ENCODE results near the gene BLOC1S4.
A peak's percentile ranks its signal among the peaks of the same experiment; 100 is the strongest.
"Not testable (repeated sequence)": the region's sequence is repeated elsewhere in the genome, so short reads cannot be mapped to it uniquely, and the experiment has no call there.

The BLOC1S4 gene

DNA sequence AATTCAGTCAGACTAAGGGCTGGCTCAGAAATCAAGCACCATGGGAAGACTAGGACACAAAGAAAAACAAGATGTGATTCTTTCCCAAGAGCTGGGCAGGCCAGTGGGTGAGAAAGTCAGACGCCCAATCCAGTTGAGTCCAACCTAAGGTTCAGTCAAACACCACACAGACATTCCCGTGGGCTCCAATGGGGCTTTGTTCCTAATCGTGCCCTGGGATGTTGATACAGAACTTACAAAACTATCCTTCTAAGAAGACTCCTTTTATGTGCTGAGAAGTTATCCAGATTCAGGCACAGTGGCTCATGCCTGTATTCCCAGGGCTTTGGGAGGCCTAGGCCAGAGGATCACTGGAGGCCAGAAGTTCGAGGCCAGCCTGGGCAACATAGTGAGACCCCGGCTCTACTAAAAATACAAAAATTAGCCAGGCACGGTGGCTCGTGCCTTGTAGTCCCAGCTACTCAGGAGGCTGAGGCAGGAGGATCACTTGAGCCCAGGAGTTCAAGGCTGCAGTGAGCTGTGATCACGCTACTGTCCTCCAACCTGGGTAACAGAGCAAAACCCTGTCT is 3.7 kb downstream of the BLOC1S4 start:
- DNase-seq, result no peak

DNA sequence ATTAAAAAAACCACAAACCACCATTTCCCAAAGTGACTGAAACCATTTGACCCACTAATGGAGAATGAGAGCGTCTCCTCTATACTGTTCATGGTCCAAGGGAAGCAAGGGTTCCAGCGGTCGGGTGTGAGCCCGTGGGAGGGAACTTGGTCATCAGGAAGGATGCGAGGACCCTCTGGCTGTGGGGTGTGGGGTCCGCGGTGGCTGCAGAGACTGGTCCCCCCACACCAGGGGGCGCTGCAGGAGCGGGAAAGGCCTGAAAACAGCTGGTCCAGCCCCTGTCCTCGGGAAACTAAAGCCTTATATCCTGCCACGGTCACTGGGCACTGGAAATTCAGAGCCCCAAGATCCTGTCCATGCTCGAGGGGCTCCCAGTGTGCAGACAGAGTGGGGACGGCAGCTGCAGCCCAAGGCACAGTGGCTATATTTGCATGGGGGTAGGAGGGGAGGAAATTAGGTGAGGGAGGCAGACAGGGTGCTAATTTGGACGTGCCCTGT is 4.3 kb downstream of the BLOC1S4 start:
- peak; percentile 88 for DNase-seq

DNA sequence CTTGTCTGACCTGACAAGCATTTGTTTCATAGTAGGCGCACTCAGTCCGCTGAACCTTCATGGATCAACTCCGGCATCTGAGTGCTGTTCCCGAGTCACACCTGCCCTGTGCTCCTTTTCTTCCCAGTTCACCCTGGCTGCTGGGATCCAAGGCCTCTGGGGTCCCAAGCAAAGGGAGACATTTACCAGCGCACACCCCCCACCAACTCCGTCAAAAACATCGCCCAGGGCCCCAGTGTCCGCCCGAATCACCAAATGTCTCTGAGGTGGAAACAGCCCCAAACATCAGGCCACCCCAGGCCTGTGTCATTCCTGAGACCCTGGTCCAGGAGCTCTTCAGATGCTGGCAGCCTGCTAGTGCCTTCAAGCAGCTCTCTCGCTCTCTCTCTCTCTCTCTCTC is 5.1 kb downstream of the BLOC1S4 start:
- DNase-seq, result no peak

DNA sequence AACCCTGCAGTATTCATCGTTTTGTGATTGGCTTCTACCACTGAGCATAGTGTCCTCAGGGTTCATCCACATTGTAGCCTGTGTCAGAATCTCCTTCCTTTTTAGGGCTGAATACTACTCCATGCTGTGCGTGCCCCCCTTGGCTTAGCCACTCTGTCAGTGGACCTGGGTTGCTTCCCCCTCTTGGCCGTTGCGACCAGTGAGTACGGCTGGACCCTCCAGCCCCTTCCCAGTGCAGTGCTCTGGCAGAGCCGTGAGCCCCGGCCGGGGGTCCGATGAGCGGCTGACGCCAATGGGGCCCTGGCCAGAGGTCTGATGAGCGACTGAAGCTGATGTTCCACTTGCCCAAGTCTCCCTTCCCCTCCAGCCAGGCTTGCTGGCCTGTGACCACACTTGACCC is 6.9 kb downstream of the BLOC1S4 start:
- no peak for DNase-seq

DNA sequence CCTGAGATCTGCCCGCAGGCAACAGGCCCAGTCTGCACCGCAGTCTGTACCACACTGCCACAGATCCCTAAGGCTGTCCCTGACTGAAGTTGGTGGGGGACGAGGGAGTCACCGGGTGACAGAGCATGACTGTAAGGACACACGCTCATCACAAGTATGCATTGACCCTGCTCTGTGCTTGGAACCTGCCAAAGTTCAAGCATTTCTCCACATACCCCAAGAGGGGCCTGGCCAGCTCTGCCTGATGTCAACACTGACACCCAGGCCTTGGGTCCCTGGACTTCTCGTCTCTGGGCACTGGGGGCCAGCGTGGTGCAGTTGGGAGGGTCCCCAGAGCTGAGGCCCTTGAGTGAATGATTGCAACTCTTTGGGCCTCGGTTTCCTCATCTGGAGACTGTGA is 7.9 kb downstream of the BLOC1S4 start:
- DNase-seq, result no peak

DNA sequence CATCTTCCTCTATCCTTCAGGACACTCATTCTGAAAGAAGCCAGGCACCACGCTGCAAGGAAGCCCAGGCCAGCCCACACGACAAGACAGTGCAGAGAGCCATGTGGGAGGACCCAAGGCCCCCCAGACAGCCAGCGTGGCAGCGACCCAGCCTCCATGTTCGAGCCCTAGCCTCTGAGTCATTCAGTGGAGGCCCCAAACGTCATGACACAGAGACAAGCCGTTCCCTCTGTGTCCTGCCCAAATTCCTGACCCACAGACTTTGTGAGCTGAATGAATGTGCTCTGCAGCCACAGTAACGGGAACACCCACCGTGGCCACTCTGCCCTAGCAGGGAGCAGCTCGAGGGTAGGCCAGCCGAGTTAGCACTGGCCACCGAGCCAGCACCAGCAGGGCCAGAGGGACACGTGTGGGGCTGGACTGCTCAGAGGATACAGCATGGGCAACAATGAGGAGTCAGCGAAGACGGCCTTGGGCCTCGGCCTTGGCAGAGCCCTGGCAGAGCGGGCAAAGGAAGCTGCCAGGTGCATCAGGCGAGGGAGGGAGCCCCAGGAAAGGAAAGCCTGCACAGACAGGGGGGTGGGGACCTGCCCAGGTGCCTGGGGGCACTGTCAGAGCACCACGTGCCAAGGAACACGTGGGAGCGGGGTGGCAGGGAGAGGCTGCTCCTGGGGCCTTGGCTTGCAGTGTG is 8.6 kb downstream of the BLOC1S4 start:
- DNase-seq, result no peak

DNA sequence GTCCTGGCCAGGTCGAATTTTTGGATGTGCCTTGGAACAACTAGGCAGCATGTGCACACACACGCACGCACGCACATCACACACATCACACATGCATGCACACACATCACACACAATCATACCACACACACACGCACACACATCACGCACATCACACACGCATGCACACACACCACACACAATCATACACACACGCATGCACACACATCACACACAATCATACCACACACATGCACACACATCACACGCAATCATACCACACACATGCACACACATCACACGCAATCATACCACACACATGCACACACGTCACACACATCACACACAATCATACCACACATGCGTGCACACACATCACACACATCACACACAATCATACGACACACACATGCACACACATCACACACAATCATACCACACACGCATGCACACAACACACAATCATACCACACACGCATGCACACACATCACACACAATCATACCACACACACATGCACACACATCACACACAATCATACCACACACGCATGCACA is 9.5 kb downstream of the BLOC1S4 start:
- not testable (repeated sequence) for DNase-seq

DNA sequence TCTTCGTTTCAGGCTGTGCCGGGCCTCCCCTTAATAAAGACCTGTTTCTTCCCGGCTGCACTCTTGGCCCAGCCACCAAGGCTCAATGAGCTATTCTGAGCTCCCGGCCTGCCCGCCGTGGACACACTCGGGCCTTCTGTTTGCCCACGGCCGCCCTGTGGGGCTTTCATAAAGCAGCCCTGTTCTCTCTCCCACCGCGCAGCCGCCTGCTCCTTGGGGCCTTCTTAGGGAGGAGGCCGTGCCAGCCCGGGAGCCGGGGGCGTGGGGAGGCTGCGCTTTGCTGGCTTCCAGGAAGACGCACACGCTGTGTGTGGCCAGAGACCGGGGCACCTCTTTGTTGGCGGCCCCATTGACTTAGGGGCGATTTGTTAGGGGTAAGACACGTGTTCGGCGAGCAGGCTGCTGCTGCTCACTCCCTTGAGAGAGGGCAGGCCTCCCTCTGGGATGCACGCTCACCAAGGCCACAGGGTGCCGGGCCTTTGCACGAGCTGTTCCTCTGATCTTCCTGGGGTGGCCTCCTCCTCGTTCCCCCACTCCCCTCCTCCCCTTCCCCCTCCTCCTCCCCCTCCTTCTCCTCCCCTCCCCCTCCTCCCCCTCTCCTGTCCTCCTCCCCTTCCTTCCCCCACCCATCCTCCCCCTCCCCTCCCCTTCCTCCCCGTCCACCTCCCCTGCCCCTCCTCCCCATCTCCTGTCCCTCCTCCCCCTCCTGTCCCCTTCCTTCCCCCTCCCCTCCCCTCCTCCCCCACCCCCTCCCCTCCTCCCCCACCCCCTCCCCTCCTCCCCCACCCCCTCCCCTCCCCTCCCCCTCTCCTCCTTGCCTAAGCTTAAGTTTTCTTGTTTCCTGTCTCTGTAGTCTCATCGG is 11.3 kb downstream of the BLOC1S4 start:
- DNase-seq, result peak; percentile 32

DNA sequence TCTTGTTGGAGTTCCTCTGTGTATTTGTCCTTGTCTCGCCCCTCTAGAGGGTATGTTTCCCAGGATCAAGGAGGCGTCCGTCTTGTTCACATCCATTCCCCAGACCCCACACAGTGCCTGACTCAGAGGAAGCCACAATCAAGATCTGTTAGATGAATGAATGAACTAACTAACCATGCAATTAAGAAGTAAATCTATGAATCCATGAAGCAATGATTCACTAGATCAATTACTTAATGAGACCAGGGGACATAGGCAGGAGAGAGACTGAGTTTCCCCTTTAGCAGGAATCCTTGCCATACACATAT is 11.9 kb downstream of the BLOC1S4 start:
- DNase-seq, result no peak

DNA sequence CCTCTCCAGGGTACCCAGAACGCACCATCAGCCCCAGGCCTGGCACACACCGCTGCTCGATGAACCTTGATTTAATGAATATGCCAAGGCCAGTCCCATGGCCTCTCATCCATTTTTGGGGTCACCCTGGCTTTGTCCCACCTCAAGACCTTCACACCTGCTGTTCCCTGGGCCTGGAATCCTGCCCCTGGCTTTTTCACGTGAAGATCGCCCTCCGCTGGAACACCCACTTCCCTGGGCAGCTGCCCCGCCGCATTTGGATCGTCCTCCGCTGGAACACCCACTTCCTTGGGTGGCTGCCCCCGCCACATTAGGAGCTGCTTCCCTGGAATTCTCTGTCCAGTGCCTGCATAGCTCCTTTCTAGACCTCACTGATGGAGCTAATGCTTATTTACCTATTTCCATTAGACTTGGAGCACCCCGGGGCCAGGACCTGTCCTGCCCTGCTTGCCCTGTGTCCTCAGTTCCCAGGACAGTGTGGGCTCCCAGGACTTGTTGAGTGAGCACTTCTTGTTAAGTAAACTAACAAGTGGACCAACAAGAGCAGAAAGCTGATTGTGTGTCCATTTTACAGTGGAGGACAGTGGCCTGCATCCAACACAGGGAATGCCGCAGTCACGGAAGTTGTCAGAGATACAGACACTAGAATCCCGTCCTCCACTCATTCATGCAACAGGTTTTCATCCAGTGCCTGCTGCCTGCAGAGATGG is 12.5 kb downstream of the BLOC1S4 start:
- no peak for DNase-seq

DNA sequence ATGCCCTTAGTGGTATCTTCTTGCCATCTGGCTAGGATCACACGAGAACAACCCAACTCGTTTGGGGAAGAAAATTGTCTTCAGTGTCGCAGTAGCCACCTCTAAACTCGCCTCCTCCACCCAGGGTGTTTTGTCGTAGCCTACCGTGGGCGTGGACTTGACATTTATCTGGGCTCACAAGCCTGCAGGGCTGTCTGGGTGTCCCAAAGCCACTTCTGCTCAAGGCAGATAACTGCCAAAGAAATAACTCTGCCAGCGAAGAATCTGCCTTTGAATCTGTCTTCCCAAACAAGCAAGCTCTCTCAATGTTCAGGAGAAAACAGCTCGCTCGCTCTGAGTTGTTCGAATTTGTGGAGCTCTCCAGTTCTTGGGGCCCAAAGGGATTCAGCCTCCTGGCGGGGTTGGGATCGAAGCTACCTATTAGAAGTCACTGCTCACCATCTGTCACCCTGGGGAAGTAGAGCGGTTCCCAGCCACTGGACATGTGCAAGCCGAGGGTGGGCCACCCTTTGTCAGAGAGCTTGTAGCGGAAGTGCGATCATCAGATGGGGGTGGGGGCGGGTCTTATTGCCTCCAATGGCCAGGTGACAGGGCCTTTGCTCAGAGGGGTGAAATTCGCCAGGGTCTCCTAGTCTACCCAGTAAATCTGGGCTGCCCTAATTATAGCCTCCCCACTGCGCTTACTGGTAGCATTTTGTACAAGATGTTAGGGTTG is 14.8 kb downstream of the BLOC1S4 start:
- DNase-seq, result peak; percentile 97

DNA sequence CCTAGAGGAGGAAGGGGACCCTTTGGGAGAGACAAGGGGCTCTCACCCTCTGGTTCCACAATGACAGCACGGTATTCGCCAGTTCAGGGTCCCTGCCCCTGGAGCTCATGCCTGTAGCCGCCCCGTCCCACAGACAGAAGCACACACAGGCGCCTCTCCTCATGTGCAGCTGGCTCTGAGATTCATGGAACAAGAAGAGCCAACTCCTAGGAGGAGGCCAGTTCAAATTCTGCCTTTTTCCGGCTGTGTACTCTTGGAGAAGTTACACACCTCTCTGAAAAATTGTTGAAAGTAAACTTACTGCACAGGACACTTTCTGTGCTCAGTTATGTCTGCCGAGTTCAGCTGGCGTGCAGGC is 15.3 kb downstream of the BLOC1S4 start:
- DNase-seq, result no peak

DNA sequence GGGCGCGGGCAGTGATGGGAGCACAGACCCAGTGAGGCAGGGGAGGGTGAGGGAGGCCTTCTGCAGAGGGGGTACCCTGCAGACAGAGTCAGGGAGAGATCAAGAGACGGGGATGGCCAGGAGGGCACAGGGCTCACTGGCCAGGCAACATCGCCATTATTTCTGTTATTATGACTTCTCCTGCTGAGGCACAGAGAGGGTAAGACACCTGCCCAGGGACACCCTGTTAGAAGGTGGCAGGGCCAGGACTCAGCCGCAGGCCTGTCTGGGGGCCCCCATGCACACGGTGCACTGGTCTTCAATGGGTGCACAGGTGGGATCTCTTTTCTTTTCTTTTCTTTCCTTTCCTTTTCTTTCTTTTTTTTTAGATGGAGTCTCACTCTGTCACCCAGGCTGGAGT is 15.8 kb downstream of the BLOC1S4 start:
- no peak for DNase-seq

DNA sequence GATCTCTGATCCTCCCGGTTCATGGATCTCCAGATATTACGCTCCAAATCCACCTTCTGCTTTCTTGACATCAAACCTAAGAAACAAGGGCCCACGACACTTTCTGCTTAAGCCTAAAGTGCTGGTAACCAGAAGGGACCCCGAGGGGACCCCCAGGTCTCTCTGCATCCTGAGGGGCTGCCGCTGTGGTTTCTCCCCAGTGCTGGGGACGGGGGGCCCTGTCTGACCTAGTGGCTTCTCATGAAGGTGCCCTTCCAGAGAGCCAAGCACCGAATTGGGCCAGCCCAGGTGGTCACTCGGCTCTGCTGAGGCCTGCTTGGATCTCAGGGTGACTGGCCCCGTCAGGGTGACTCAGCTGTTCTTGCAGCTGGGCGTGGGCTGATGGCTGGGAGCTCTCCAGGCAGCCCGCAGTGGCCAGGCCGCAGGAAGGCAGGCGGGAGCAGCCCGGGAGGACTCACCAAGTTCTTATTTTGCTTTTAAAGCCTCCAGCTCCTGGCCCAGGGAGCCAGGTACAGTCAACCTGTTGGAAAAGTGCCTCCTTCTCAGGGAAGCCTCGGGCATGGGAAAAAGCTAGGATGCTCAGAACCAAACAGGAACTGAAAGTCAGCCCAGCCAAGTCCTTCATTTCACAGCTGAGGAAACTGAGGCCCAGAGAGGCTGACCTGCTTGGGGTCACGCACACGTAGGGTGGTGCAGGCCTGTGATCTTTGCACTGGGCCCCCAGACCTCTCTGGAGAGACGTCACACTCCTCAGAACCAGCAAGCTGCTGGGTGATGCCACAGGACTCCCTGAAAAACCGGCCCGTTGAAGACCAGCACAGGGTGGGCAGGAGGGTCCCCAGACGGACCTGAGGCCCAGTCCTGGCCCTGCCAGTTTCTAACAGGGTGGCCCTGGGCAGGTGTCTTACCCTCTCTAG is 16.7 kb downstream of the BLOC1S4 start:
- peak; percentile 87 for DNase-seq

DNA sequence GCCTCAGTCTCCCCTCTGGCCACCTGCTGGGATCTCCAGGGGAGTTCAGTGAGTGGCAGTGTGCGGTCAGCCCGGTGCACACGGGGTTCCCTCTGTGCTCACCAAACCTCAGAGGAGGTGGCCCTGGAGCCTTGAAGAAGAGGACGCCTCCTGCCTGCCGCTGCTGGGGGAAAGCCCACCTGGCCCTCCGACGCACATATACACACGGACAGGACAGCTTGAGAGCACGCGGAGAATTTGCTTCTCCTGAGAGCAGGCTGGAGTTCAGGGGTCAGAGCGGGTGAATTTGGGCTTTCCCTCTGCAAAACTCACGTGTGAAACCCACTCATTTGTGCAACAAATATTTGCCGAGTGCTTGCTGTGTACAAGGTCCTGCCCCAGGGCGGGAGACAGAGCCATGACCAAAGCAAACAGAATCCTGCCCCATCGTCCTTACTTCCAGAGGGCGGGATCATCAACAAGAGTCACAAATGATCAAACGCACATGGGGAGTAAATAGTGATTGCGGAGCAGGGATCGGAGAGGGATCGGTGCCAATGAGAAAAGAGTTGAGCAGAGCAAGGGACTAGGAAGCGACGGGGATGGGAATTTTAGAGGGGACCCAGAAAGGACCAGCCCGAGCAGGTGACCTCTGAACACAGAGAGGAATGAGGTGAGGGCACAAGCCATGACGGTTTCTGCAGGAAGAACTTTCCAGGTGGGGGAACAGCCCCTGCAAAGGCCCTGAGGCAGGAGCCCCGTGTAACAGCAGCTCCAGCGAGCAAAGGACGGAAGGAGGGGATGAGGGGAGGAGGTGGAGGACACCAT is 17.6 kb downstream of the BLOC1S4 start:
- DNase-seq, result no peak

DNA sequence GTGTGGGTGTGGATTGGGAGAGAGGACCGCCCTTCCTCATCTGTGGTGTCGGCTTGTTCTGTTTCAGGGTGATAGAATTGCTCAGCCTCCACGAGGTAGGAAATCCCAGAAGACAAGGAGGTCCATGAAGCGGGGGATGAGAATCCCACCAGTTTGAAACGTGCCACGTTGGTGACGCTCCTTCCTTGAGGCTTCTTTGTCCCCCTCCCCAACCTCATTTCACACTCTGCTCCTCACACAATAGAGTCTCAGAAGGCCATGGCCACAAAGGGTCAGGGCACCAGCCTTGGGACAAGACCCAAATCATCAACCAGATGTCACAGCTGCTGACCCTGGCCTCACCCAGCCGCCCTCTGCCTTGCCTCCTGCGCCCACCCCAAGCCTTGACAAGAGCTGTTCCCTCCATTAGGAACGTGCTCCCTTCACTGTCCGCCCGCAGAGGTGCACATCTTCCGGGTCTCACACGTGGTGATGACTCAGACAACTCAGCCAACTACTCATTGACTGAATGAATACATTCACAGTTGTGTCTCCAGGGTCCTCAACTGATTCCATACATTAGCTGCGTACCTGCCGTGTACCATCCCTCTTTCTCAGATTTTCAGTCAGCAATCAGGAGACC is 18.3 kb downstream of the BLOC1S4 start:
- peak; percentile 53 for DNase-seq

DNA sequence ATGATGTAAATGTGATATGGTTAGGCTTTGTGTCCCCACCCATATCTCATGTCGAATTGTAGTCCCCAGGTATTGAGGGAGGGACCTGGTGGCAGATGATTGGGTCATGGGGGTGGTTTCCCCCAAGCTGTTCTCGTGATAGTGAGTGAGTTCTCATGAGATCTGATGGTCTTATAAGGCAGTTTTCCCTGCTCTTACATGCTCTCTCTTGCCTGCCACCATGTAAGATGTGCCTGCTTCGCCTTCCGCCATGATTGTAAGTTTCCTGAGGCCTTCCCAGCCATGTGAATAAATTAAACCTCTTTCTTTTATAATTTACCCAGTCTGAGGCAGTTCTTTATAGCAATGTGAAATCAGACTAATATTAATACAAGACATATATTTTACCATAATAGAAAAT is 23.9 kb downstream of the BLOC1S4 start:
- no peak for DNase-seq

DNA sequence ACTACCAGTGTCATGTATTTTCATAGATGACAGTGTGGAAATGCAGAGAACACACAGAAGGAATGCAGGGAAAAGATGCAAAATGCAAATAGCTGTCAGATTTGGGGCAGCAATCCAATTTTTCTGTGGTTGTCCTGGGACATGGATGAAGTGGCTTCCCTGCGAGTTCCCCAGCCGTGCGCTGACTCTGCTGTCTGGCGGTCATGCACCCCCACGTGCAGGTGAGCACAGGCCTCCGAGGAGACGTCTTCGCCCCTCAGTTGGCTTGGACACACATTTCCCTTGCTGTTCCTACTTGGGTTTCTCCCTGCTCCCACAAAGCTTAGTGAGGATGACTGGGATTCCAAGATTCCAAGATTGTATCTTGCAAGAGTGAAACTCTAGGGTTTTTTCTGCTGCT is 24.4 kb downstream of the BLOC1S4 start:
- DNase-seq, result no peak

DNA sequence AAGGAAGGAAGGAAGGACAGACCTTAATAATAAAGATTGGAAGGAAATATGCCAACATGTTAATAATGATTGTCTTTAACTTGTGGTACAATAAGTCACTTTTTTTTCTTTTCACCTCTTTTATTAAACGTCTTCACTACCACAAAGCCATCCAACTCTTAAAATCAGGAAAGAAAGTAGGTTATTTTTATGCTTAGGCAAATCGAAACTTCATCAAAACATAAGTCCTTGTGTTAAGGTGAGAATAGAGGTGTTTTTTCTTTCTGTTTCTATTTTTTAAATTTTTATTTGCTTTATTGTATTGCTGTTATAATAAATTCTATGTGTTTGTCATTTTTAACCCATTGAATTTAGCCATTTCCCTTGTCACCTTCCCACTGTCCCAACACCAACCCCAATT is 26.5 kb downstream of the BLOC1S4 start:
- no peak for DNase-seq

DNA sequence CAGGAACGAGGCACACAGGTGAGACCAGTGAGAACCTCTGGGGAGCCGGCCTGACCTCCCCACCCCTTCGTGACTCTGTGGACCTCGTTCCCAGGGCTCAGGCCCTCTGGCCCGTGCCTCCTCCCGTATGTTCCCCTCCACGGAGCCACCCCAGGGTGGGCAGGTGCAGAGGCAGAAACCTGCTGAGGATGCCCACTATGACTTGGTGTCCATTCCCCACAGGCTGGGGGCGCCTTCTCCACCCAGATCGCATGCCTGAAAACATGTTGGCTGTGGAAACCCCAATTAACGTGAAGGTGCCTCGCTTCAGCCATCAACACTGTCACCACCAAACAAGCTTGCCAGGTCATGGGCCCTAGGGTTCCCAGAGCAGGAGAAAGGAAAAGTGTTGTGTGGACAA is 27.0 kb downstream of the BLOC1S4 start:
- DNase-seq, result no peak
